Muscle layer of colon (tissue), 2 donors: Measurements from ENCODE around the gene REV1.

Source experiments
- H3K27ac ChIP-seq: one replicate; pipeline ENCODE4 v1.7.0; 2013; ENCODE audit warnings: low read depth, mild to moderate bottlenecking, low read length, moderate library complexity
- H3K27me3 ChIP-seq, 2 donors: one replicate each; pipeline ENCODE4 v1.7.0; 2013; ENCODE audit warnings: low read length in 2 of 2, mild to moderate bottlenecking in 2 of 2; ENCODE audit not compliant: insufficient read depth in 2 of 2, control insufficient read depth in 1 of 2
- H3K36me3 ChIP-seq: one replicate; pipeline ENCODE4 v1.7.0; 2013; ENCODE audit warnings: mild to moderate bottlenecking, low read length; ENCODE audit not compliant: insufficient read depth
- H3K4me1 ChIP-seq: one replicate; pipeline ENCODE4 v1.7.0; 2013; ENCODE audit warnings: mild to moderate bottlenecking, low read length; ENCODE audit not compliant: insufficient read depth
- H3K4me3 ChIP-seq, 2 donors: one replicate each; pipeline ENCODE4 v1.7.0; 2013; ENCODE audit warnings: low read length in 2 of 2, low read depth in 1 of 2, mild to moderate bottlenecking in 1 of 2, moderate library complexity in 1 of 2
- H3K9ac ChIP-seq: one replicate; pipeline ENCODE4 v1.7.0; 2013; ENCODE audit warnings: low read length
- H3K9me3 ChIP-seq: one replicate; pipeline ENCODE4 v1.7.0; 2013; ENCODE audit warnings: mild to moderate bottlenecking, low read length
- donor health status: abdominal sarcoma.
- donor health status: Adenocarcinoma of cecum.

REV1 gene

DNA sequence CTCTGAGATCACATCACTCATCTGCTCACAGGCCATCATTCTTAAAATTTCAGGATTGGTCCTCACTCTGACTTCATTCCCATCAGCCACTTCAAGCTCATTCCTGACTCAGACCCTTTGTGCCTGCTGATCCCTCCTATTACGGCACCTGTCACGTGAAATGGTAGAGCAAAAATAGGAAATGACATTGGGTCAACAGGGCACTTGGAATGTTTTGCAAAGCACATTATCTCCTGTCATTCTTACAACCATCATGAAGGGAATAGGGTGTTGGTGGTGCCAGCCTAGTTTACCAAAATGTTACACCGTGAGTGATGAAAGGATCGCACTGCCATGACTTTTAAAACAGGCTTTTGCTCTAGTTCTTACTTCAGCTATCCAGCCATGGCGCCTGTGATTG, 91.5 kb downstream of the REV1 start:
- no peak overlapping the region for H3K4me3 ChIP-seq
- no peaks in the 10 kb centered on the region for H3K27me3 ChIP-seq
- peaks cover 84% of the 10 kb centered on the region for H3K36me3 ChIP-seq
- H3K9me3 ChIP-seq: no peaks in the 10 kb centered on the region
- no peak overlapping the region for H3K27ac ChIP-seq
- no peaks in the 10 kb centered on the region for H3K4me1 ChIP-seq
- no peak overlapping the region for H3K9ac ChIP-seq

DNA sequence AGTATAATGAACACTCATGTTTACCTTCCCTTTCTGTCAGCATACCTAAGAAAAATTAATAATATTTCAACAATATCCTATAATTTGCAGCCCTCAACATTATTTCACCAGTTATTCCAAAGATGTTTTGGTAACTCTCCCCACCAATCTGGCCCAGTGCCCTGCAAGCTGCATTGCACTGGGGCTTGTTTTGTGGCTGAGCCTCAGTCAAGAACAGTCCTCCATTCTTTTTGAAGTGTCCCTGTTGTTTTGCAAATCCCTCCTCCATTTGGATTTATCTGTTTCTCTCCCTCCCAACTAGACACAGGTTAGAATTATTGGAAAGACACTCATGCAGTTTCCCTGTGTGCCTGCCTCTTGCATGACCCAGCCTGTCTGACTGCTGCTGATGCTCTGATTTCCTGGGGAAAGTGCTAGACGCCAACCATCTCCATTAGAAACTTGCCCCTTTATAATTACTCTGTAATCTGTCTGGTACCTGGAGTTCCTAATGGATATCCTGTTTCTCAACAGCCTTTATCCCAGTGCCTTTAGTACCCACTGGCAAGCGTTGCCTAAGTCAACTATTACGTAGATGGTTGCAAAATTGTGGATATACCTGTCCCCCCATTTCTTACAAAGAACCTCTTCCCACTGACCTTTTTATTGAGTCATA, 92.4 kb downstream of the REV1 start:
- H3K9me3 ChIP-seq: no peaks in the 10 kb centered on the region
- H3K9ac ChIP-seq: no peak overlapping the region
- no peak overlapping the region for H3K4me3 ChIP-seq
- H3K36me3 ChIP-seq: peaks cover 76% of the 10 kb centered on the region
- no peaks in the 10 kb centered on the region for H3K27me3 ChIP-seq
- no peaks in the 10 kb centered on the region for H3K4me1 ChIP-seq
- H3K27ac ChIP-seq: no peak overlapping the region

DNA sequence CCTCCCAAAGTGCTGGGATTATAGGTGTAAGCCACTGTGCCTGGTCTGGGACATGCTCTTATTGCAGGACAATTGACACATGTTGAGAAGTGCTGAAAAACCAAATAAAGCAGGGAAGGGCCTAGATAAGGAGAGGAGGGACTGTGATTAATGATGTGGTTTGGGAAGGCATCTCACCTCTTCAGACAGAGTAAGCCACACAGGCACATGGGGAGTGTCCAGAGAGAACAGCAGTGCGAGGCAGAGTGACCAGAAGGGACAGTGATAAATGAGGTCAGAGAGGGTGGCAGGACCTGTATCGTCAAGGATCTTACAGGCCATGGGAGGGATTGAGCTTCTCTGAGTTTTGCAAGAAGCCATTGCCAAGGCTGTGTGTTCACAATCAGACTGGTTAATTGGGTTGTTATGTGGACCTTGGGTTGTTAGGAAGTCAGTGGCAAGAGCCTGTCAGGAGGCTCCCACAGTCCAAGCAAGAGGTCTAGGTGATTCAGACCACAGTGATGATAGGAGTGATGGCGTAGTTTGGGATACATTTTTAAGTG, 94.2 kb downstream of the REV1 start:
- Histone ChIP-seq H3K27me3 (no peaks in the 10 kb centered on the region), H3K9me3 (no peaks in the 10 kb centered on the region), H3K9ac (no peak overlapping the region), H3K27ac (no peak overlapping the region), H3K4me3 (no peak overlapping the region), H3K36me3 (peaks cover 78% of the 10 kb centered on the region), H3K4me1 (no peaks in the 10 kb centered on the region)

DNA sequence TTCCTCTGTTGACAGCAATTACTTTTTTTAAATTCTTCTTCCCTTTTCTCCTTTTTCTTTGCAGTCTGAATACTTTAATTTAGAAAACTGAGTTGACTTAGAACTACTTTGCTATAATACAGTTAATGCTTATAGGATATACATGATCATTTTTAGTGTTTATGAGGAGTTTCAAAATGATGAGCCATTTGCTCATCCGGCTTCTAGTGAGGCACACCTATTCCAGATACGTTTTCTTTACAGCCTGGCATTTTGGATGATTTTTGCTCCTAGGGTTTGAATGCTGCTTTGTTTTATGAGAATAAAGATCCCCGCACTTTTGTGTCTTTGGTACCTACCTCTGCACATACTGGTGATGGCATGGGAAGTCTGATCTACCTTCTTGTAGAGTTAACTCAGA, 99.9 kb downstream of the REV1 start:
- H3K27me3 ChIP-seq: no peaks in the 10 kb centered on the region
- no peak overlapping the region for H3K27ac ChIP-seq
- H3K9ac ChIP-seq: no peak overlapping the region
- no peaks in the 10 kb centered on the region for H3K4me1 ChIP-seq
- peaks cover 34% of the 10 kb centered on the region for H3K36me3 ChIP-seq
- H3K4me3 ChIP-seq: no peak overlapping the region
- no peaks in the 10 kb centered on the region for H3K9me3 ChIP-seq

DNA sequence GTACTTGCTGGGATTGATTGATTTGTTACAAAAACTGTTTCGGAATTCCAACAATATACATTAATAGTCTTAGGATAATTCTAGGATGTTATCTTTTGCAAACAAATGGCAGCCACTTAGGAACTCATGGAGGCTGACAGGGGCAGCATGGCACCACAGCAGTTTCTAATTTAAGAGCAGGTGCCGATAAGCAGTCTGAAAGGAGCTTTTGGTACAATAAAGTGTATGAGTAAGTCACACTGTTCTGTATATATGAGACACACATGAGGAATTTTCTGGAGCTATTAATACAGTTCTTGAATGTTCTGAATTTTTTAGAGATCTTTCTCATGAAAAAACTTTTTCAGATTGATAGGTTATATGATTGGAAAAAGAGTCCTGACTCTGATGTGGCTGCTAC, 100.4 kb downstream of the REV1 start:
- Histone ChIP-seq H3K27ac (no peak overlapping the region), H3K4me3 (no peak overlapping the region), H3K9me3 (no peaks in the 10 kb centered on the region), H3K9ac (no peak overlapping the region), H3K36me3 (peaks cover 33% of the 10 kb centered on the region), H3K27me3 (no peaks in the 10 kb centered on the region), H3K4me1 (no peaks in the 10 kb centered on the region)

DNA sequence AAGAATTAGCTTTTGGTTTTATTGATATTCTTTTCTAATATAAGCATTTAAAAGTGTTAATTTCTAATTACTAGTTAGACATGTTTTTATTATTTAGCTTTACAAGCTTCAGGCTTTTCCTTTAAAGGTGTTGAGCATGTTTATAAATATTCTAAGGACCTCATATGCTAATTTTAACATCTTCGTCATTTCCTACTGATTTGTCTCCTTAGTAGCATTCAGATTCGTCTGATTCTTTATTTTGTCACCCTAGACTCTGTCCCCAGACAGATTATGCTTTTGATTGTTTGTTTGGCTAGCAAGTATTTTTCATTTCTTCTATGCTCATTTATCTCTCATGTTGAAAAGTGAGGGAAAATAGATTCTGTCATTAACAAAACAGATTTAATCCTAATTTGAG, 100.9 kb downstream of the REV1 start:
- Histone ChIP-seq H3K27ac (no peak overlapping the region), H3K36me3 (peaks cover 31% of the 10 kb centered on the region), H3K27me3 (no peaks in the 10 kb centered on the region), H3K9me3 (no peaks in the 10 kb centered on the region), H3K4me3 (no peak overlapping the region), H3K4me1 (no peaks in the 10 kb centered on the region), H3K9ac (no peak overlapping the region)

DNA sequence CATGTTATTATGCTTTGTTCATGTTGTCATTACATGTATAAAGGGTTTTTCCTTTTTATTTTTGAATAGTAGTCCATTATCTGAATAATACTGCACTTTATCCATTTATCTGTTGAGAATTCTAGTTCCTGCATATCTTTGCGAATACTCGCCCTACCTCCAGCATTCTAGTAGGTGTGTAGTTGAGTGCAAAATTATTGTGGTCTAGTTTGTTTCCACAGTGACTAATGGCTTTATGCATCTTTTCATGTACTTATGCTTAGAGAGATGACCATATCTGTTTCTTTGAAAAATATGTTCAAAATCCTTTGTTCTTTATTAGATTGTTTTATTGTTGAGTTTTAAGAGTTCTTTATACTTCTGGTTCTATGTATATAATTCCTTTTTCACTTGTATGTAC, 103.8 kb downstream of the REV1 start:
- Histone ChIP-seq H3K36me3 (peaks cover 35% of the 10 kb centered on the region), H3K4me3 (no peak overlapping the region), H3K9me3 (no peaks in the 10 kb centered on the region), H3K9ac (no peak overlapping the region), H3K4me1 (no peaks in the 10 kb centered on the region), H3K27me3 (no peaks in the 10 kb centered on the region), H3K27ac (no peak overlapping the region)

DNA sequence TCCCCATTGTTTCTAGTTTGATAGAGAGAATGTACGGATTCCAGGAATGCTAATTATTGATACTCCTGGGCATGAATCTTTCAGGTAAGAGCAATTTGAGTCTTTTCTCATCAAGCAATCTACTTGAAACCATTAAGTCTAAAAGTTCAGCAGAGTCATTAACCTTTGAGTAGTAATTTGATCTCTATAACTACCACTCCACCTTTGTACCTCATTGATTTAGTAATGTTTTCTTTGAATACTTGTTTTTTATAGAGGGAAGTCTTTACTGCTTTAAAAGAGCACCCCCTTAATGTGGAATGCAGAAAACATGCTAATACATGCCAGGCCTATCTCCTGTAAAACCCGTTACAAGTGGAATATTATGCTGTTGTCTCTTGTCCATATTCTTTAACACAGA, 107.7 kb downstream of the REV1 start:
- H3K4me1 ChIP-seq: no peaks in the 10 kb centered on the region
- no peaks in the 10 kb centered on the region for H3K27me3 ChIP-seq
- H3K9me3 ChIP-seq: no peaks in the 10 kb centered on the region
- peaks cover 50% of the 10 kb centered on the region for H3K36me3 ChIP-seq
- H3K27ac ChIP-seq: no peak overlapping the region
- H3K9ac ChIP-seq: no peak overlapping the region
- no peak overlapping the region for H3K4me3 ChIP-seq

DNA sequence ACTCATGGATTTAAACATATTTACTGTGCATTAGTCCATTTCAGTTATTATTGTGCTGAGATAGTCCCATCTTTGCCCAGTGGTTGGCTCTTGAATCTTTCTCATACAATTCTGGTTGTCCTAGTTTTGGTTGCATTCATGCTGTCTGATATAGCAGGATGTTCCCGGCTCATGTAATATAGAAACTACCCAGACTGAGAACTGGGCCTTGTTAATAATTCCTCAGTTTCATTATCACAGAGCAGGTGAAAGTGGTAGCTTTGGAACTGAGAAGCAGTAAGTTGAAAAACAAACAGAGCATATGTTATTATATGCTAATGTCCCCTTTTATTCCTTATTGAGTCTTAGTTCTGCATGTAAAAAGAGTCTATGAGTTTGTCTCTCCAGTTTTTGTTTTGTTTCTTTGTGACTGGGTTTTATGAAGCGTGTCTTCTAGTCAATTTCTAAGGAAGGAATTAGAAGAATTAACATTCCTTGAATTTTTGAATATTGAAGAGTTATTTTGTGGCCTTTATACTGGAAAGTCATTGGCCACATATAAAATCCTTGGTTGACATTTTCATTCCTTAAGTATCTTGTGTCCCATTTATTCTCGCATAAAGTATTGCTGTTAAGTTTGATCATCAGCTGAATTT, 109.3 kb downstream of the REV1 start:
- Histone ChIP-seq H3K4me3 (no peak overlapping the region), H3K4me1 (no peaks in the 10 kb centered on the region), H3K36me3 (peaks cover 51% of the 10 kb centered on the region), H3K27ac (no peak overlapping the region), H3K9me3 (no peaks in the 10 kb centered on the region), H3K9ac (no peak overlapping the region), H3K27me3 (no peaks in the 10 kb centered on the region)

DNA sequence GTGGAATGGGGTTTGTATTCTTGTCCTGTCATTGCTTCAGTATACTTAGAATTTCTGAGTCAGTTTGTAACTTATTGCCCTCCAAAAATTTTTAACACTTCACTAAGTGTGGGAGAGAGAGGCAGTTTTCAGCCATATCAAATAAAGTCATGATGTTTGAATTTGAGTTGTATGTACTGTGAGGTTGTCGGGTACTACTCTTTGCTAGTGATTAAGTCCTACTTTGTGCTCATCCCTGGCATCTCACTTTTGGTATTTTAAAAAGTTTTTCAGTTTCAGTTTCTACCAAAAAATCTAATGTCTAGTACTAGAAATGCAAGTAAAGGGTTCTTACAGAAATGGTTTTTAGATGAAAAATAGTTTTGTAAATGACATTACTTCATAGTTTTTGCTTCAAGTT, 111.9 kb downstream of the REV1 start:
- Histone ChIP-seq H3K4me1 (no peaks in the 10 kb centered on the region), H3K36me3 (peaks cover 45% of the 10 kb centered on the region), H3K27me3 (no peaks in the 10 kb centered on the region), H3K9ac (no peak overlapping the region), H3K9me3 (no peaks in the 10 kb centered on the region), H3K27ac (no peak overlapping the region), H3K4me3 (no peak overlapping the region)

DNA sequence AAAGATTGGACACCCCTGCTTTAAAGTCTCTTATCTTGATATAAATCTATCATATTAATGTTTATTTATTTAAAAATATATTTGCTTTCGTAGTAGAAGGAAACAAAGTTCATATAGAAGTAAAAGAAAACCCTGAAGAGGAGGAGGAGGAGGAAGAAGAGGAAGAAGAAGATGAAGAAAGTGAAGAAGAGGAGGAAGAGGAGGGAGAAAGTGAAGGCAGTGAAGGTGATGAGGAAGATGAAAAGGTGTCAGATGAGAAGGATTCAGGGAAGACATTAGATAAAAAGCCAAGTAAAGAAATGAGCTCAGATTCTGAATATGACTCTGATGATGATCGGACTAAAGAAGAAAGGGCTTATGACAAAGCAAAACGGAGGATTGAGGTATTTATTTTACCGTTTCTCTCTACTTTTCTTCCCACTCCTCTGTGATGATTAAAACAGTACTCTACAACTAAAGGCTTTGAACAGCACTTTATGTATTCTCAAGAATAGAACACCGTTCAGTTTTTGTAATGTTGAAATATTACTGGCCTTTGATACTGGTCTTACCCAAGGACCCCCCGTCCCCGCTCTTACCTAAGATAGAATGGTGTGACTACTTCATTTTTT, 113.5 kb downstream of the REV1 start:
- Histone ChIP-seq H3K27me3 (no peaks in the 10 kb centered on the region), H3K36me3 (peaks cover 37% of the 10 kb centered on the region), H3K4me3 (no peak overlapping the region), H3K27ac (no peak overlapping the region), H3K4me1 (no peaks in the 10 kb centered on the region), H3K9me3 (no peaks in the 10 kb centered on the region), H3K9ac (no peak overlapping the region)
